GM10266 (cell line): ENCODE measurements around the gene MT1X.

Source experiments
- DNase-seq: peaks from one replicate; pipeline ENCODE4 v3.0.0; 2012; ENCODE audit errors: extremely low spot score
- TF ChIP-seq, protein P1 (sequence below): IDR thresholded peaks from 2 replicates; pipeline ENCODE4 v1.5.1; 2012; ENCODE audit warnings: mild to moderate bottlenecking, low read depth; ENCODE audit not compliant: control insufficient read depth, insufficient read depth; ENCODE audit errors: missing control alignments

MT1X gene

DNA sequence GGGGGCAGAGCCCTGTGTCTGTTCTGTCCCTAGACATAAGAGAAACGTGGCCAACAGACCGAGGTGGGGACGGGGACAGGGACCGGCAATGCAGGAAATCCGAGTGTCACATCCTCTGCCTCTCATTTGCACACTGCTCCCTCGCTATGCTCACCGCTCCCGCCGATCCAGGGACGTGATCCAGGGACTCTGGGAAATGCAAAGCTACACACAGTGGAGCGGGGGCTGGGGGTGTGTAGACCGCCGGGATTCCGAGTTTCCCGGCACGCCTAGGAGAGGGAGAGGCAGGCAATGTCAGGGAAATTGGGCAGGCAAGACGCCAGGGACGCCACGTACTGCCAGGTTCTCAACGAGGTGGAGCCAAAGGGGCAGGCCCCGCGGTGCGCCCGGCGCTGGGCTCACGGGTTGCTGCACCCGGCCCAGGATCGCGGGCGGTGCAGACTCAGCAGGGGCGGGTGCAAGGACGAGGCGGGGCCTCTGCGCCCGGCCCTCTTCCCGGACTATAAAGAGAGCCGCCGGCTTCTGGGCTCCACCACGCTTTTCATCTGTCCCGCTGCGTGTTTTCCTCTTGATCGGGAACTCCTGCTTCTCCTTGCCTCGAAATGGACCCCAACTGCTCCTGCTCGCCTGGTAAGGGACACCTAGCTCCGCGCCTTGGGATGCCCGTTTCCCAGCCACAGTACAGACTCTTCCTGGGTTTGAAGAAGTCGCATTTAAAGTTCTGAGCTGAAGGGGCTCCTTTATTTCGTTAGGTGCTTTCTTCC, at the start of gene MT1X:
Gene MT1X, plus strand, starts transcription at position 532 of the 764 bp plus-strand sequence. Its CDS starts 71 bp downstream, at position 603.
- DNase-seq, result peak; percentile 89
- TF ChIP-seq, protein P1, sequence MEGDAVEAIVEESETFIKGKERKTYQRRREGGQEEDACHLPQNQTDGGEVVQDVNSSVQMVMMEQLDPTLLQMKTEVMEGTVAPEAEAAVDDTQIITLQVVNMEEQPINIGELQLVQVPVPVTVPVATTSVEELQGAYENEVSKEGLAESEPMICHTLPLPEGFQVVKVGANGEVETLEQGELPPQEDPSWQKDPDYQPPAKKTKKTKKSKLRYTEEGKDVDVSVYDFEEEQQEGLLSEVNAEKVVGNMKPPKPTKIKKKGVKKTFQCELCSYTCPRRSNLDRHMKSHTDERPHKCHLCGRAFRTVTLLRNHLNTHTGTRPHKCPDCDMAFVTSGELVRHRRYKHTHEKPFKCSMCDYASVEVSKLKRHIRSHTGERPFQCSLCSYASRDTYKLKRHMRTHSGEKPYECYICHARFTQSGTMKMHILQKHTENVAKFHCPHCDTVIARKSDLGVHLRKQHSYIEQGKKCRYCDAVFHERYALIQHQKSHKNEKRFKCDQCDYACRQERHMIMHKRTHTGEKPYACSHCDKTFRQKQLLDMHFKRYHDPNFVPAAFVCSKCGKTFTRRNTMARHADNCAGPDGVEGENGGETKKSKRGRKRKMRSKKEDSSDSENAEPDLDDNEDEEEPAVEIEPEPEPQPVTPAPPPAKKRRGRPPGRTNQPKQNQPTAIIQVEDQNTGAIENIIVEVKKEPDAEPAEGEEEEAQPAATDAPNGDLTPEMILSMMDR, result no peak

DNA sequence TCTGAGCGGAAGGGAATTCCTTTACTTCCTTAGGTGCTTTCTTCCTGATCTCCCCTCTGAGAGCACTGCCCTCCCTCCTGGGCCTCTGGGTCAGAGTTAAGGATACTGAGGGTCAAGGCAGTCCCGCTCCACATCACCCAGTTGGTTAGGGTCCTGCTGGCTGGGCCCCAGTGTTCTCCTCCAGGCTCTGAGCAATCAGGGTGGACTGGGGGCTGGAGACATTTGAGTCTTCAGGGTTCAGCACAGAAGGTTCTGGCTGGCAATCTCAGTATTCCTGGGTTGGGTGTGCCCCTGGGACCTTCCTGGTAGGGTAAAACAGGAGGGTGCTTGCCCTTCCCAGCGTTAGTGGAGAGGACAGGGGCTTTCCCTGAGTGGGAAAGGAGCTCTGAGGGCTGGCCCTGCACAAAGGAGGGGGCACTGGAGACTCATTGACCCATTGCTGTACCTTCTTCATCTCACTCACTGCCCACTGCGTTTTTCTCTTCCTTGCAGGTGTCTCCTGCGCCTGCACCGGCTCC, 49.4 kb upstream of the MT1X start:
- TF ChIP-seq, protein P1, result no peak
- DNase-seq, result no peak

DNA sequence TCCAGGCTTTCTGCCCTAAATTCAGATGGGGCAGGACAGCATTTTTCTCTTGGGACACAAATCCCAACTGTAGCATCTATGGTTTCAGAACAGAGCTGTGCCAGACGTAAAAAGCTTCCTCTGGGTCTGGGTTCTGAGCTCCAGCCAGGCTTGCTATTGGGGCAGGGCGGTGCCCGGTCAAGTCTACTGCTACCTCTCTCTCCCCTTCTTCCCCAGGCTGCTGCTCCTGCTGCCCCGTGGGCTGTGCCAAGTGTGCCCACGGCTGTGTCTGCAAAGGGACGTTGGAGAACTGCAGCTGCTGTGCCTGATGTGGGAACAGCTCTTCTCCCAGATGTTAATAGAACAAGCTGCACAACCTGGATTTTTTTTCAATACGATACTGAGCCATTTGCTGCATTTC, 48.7 kb upstream of the MT1X start:
- TF ChIP-seq, protein P1, result no peak
- no peak for DNase-seq

DNA sequence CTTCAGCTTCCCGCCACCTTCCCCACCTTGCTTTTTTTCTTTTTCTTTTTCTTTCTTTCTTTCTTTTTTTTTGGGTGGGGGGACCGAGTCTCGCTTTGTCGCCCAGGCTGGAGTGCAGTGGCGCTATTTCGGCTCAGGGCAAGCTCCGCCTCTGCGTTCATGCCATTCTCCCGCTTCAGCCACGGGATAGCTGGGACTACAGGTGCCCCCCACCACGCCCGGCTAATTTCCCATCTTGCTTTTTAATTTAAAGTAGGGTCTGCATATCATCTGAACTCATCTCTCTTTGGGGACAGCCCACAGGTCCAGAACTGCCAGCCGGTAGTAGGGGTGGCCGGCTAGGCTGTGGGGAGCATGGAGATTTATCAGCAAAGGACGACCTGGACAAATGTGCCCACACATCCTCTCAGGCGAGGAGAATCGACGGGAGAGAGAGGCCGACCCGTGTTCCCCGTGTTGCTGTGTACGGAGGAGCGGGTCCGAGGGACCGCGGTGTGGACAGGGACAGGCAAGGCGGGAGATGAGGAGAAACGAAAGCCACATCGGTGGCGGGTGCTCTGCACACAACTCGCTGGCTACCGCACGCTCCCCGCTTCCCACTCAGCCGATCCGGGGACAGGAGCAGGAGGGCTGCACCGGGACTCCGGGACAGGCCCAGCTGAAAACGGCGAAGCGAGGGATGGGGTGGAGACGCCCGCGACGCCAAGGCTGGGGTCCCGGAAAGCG, 47.4 kb upstream of the MT1X start:
- TF ChIP-seq, protein P1, result no peak
- DNase-seq, result no peak

DNA sequence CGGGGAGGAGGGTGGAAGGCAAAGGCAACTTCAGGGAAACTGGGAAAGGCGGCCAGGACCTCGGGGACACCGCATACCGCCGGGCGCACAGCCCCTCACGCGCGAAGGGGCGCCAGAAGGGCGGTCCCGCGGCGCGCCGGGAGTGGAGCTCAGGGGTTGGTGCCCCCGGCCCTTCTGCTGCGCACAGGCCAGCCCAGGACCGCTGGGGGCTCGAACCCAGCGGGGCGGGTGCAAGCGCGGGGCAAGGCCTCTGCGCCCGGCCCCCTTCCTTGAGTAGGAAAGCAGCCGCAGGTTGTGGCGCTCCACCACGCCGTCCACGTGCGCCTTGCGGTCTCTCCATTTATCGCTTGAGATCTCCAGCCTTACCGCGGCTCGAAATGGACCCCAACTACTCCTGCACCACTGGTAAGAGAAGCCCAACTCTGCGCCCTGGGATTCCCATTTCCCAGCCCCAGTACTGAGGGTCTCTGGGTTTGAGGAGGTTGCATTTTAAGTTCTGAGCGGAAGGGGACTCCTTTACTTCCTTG, 46.8 kb upstream of the MT1X start:
- no peak for DNase-seq
- TF ChIP-seq, protein P1, result no peak

DNA sequence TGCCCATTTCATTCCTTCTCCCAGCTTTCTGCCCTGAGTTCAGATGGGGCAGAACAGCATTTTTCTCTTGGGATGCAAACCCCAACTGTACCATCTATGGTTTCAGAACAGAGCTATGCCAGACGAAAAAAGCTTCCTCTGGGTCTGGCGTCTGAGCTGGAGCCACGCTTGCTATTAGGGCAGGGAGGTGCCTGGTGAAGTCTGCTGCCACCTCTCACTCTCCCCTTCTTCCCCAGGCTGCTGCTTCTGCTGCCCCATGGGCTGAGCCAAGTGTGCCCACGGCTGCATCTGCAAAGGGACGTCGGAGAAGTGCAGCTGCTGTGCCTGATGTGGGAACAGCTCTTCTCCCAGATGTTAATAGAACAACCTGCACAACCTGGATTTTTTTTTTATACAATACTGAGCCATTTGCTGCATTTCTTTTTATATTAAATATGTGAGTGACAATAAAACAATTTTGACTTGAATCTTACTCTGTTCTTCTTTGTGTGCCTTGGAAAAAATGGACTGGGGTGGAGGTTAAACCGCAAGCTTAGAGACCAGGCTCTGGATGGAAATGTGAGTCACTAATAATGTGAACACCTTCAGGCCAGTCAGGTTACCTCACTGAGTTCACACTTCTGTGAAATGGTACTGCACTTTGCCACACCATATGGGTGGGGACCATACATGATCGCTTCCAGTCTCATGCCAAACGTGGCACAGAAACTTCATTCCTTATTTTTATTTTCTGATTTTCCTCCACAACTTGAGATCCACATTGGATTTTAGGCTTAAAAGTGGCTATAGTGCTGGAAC, 45.5 kb upstream of the MT1X start:
- TF ChIP-seq, protein P1, result no peak
- DNase-seq, result no peak
